Osteoblast (primary cell): ENCODE data around the gene ITCH. TPM values are rescaled to one million over a fixed set of nuclear protein-coding genes. Genes with fewer than 3 reads are reported as not detected.

ENCODE experiments used
- DNase-seq: peaks from one replicate; pipeline ENCODE4 v3.0.0; 2011; ENCODE audit warnings: low spot score, mixed read lengths; ENCODE audit not compliant: insufficient read length; ENCODE audit errors: missing footprints
- H2AFZ ChIP-seq: 2 replicates; pipeline ENCODE4 v1.6.0; 2011; ENCODE audit warnings: mild to moderate bottlenecking, low read length
- H3K27ac ChIP-seq: 2 replicates; pipeline ENCODE4 v1.5.1; 2011; ENCODE audit warnings: mild to moderate bottlenecking, low read depth, low read length, moderate library complexity
- H3K27me3 ChIP-seq: 2 replicates; pipeline ENCODE4 v1.6.0; 2012; ENCODE audit warnings: mild to moderate bottlenecking, control low read depth, inconsistent platforms, low read length, moderate library complexity; ENCODE audit not compliant: insufficient read depth
- H3K36me3 ChIP-seq: 2 replicates; pipeline ENCODE4 v1.5.1; 2011; ENCODE audit warnings: mild to moderate bottlenecking, low read length, control low read depth, moderate library complexity; ENCODE audit not compliant: insufficient read depth
- H3K4me1 ChIP-seq: 2 replicates; pipeline ENCODE4 v1.5.1; 2011; ENCODE audit warnings: mild to moderate bottlenecking, low read length, control low read depth, moderate library complexity; ENCODE audit not compliant: insufficient read depth
- H3K4me2 ChIP-seq: 2 replicates; pipeline ENCODE4 v1.6.0; 2011; ENCODE audit warnings: mild to moderate bottlenecking, low read length; ENCODE audit not compliant: insufficient read depth
- H3K4me3 ChIP-seq: fragments of 200-600 bp; sonication (generic); 3 replicates; pipeline ENCODE4 v1.5.1; 2012; ENCODE audit warnings: mild to moderate bottlenecking, low read length, inconsistent platforms; ENCODE audit not compliant: insufficient read depth
- H3K79me2 ChIP-seq: 2 replicates; pipeline ENCODE4 v1.6.0; 2012; ENCODE audit warnings: mild to moderate bottlenecking, low read length, control low read depth, inconsistent platforms; ENCODE audit not compliant: insufficient read depth
- H3K9me3 ChIP-seq: 2 replicates; pipeline ENCODE4 v1.5.1; 2011; ENCODE audit warnings: low read depth, low read length, control low read depth
- H4K20me1 ChIP-seq: 2 replicates; pipeline ENCODE4 v1.6.0; 2012; ENCODE audit warnings: mild to moderate bottlenecking, low read length, control low read depth; ENCODE audit not compliant: insufficient read depth
- total RNA-seq: library from RNA; depleted of rRNA; stranded (reverse); fragments of >200 nt; gene quantifications from 2 replicates; pipeline ENCODE4 v1.2.3, GENCODE V29; 2012
- TF ChIP-seq, protein P1 (sequence below): IDR thresholded peaks from 2 replicates; pipeline ENCODE4 v1.5.1; 2011; ENCODE audit warnings: mild to moderate bottlenecking, low read depth, low read length, moderate library complexity; ENCODE audit errors: extremely low read depth

The ITCH gene
- total RNA-seq, 1 donor = 79.3 TPM

DNA sequence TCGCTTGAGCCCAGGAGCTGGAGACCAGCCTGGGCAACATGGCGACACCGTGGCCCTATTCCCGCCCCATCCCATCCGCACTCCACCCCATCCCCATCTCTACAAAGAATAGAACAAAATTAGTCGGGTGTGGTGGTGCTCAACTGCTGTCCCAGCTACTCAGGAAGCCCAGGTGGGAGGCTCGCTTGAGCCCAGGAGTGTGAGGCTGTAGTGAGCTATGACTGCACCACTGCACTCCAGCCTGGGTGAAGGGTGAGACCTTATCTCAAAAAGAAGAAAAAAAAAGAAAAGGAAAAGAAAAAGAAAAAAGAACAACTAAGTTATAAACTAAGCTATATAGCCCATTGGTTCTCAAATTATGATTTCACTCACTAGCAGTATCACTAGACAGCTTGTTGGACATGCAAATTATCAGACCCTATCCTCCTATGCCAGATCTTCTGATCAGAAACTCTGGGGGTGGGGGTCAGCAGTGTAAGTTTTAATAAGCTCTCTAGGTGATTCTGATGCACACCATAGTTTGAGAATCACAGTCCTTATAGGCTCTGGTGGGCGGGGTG is 491 bp upstream of the ITCH start:
- H3K4me2 ChIP-seq = peak overlapping the region; percentile 99
- TF ChIP-seq, protein P1, sequence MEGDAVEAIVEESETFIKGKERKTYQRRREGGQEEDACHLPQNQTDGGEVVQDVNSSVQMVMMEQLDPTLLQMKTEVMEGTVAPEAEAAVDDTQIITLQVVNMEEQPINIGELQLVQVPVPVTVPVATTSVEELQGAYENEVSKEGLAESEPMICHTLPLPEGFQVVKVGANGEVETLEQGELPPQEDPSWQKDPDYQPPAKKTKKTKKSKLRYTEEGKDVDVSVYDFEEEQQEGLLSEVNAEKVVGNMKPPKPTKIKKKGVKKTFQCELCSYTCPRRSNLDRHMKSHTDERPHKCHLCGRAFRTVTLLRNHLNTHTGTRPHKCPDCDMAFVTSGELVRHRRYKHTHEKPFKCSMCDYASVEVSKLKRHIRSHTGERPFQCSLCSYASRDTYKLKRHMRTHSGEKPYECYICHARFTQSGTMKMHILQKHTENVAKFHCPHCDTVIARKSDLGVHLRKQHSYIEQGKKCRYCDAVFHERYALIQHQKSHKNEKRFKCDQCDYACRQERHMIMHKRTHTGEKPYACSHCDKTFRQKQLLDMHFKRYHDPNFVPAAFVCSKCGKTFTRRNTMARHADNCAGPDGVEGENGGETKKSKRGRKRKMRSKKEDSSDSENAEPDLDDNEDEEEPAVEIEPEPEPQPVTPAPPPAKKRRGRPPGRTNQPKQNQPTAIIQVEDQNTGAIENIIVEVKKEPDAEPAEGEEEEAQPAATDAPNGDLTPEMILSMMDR = no peak
- peak overlapping the region; percentile 98 for H3K4me3 ChIP-seq
- H3K36me3 ChIP-seq = peaks cover 16% of the 10 kb centered on the region
- H3K79me2 ChIP-seq = peaks cover 45% of the 10 kb centered on the region
- no peaks in the 10 kb centered on the region for H3K27me3 ChIP-seq
- H3K9me3 ChIP-seq = no peaks in the 10 kb centered on the region
- peak overlapping the region; percentile 75 for H2AFZ ChIP-seq
- H4K20me1 ChIP-seq = peaks cover 28% of the 10 kb centered on the region
- peaks cover 14% of the 10 kb centered on the region for H3K4me1 ChIP-seq
- DNase-seq = peak; percentile 45
- peak overlapping the region; percentile 89 for H3K27ac ChIP-seq

DNA sequence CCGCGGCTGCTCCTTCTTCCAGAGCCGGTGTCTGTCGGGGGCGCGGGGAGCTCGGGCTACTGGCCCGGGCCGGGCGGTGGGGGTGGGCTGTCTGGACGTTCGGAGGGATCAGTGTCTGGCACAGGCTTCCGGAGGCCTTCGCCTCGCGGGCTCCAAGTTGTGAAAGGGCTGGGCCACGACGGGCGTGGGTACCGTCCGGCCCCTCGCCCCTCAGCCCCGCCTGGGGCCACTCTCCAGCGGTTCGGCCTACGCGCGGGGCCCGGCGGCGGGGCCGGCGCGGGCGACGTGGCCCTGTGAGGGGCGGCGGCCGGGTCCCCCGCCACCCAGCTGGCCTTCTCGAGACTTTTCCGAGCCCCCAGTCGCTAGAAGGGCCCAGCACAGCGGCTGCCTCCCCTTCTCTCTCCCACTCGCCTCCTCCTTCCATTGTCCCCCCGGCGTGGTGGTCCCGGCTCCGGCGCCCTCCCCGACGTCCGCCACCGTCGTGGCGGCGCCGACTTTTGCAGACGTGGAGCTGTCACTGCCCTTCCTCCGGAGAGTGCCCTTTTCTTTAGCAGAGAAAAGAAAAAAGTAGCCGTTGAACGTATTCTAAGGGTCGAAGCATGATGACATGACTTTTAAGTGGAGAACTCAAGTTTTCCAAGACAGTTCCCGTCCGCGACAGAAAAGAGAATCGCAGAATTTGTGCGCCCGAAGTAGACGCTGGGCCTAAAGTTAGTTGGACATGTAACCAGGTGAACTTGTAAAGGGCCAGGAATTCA is 571 bp downstream of the ITCH start:
- peaks cover 56% of the 10 kb centered on the region for H3K79me2 ChIP-seq
- DNase-seq = peak; percentile 87
- H3K9me3 ChIP-seq = no peaks in the 10 kb centered on the region
- H3K27me3 ChIP-seq = no peaks in the 10 kb centered on the region
- H2AFZ ChIP-seq = peak overlapping the region; percentile 89
- peaks cover 17% of the 10 kb centered on the region for H3K4me1 ChIP-seq
- TF ChIP-seq, protein P1 = no peak
- H3K4me3 ChIP-seq = peak overlapping the region; percentile 98
- peak overlapping the region; percentile 99 for H3K4me2 ChIP-seq
- peaks cover 16% of the 10 kb centered on the region for H3K36me3 ChIP-seq
- peaks cover 38% of the 10 kb centered on the region for H4K20me1 ChIP-seq
- peak overlapping the region; percentile 89 for H3K27ac ChIP-seq

DNA sequence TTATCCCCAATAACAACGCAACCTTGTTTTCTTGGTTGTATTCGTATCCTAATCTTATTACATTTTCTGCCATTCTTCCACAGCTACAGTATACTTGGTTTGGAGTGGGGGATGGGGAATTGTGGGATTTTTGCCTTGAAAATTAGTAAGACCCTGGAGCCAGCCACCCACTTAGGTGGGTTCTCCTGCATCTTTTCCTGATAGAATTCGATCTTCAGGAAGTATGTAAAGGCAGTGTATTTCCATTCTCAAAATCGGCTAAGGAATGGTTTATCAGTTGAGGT is 1.1 kb downstream of the ITCH start:
- DNase-seq = no peak
- TF ChIP-seq, protein P1 = no peak
- Histone ChIP-seq H3K36me3 (peaks cover 16% of the 10 kb centered on the region), H3K27me3 (no peaks in the 10 kb centered on the region), H3K79me2 (peaks cover 61% of the 10 kb centered on the region), H2AFZ (peak overlapping the region; percentile 89), H3K9me3 (no peaks in the 10 kb centered on the region), H4K20me1 (peaks cover 43% of the 10 kb centered on the region), H3K4me1 (peaks cover 17% of the 10 kb centered on the region), H3K27ac (peak overlapping the region; percentile 89), H3K4me3 (peak overlapping the region; percentile 98), H3K4me2 (peak overlapping the region; percentile 99)

DNA sequence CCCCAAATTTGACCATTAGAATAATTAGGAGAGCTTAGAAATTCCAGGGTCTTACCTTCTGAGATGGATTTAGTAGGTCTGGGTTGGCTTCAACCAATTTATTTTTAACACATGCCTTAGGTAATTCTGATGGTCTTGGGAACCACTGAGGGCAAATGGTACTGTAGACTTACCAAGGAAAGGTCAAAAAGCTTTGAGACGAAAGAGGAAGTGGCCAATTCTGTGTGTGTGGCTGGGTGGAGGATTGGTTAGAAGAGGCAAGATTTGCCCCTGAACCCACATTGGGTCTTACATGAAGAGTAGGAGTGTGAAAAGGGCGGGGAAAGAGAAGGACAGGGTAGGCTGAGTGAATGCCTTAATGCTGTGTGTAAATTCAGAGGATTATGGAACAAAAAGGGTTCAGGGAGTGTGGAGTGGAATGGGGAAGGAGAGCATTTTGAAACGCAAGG is 2.7 kb downstream of the ITCH start:
- H3K9me3 ChIP-seq = no peaks in the 10 kb centered on the region
- H2AFZ ChIP-seq = no peak overlapping the region
- H3K4me2 ChIP-seq = peak overlapping the region; percentile 9
- no peak for DNase-seq
- peaks cover 77% of the 10 kb centered on the region for H3K79me2 ChIP-seq
- H3K27me3 ChIP-seq = no peaks in the 10 kb centered on the region
- peak overlapping the region; percentile 31 for H3K27ac ChIP-seq
- peaks cover 53% of the 10 kb centered on the region for H4K20me1 ChIP-seq
- no peak overlapping the region for H3K4me3 ChIP-seq
- peaks cover 17% of the 10 kb centered on the region for H3K4me1 ChIP-seq
- peaks cover 30% of the 10 kb centered on the region for H3K36me3 ChIP-seq
- TF ChIP-seq, protein P1 = no peak
